Ishikawa (cell line): ENCODE measurements around the gene PTPRN2.

Experiments
- CREB1 ChIP-seq: IDR thresholded peaks from 2 replicates; pipeline ENCODE4 v1.6.1; 2012; ENCODE audit warnings: low read depth
- EP300 ChIP-seq: IDR thresholded peaks from 2 replicates; pipeline ENCODE4 v1.6.1; 2012; ENCODE audit warnings: borderline replicate concordance
- MAX ChIP-seq: IDR thresholded peaks from 2 replicates; pipeline ENCODE4 v1.6.1; 2012
- RAD21 ChIP-seq: IDR thresholded peaks from 2 replicates; pipeline ENCODE4 v1.6.1; 2012; ENCODE audit warnings: low read depth
- TAF1 ChIP-seq: IDR thresholded peaks from 2 replicates; pipeline ENCODE4 v1.6.1; 2012; ENCODE audit warnings: low read depth, mild to moderate bottlenecking
- TCF12 ChIP-seq: IDR thresholded peaks from 2 replicates; pipeline ENCODE4 v1.6.1; 2012; ENCODE audit warnings: low read depth
- TEAD4 ChIP-seq: IDR thresholded peaks from 2 replicates; pipeline ENCODE4 v1.6.1; 2012
- YY1 ChIP-seq: IDR thresholded peaks from 2 replicates; pipeline ENCODE4 v1.6.1; 2012; ENCODE audit warnings: low read depth

- no peak for TF ChIP-seq TEAD4
- no peak for TF ChIP-seq YY1
- no peak for TF ChIP-seq MAX
- no peak for TF ChIP-seq RAD21
- TF ChIP-seq EP300: no peak
- TF ChIP-seq TAF1: no peak
- no peak for TF ChIP-seq TCF12
- TF ChIP-seq CREB1: no peak
Measured at GRCh38 chr7:157689269-157690057, 898.2 kb downstream of the PTPRN2 start.
